Muscle layer of colon (tissue), 2 donors: ENCODE measurements around the gene ITGA1.

Experiments used
- H3K27ac ChIP-seq: one replicate; pipeline ENCODE4 v1.7.0; 2013; ENCODE audit warnings: low read depth, mild to moderate bottlenecking, low read length, moderate library complexity
- H3K27me3 ChIP-seq, 2 donors: one replicate each; pipeline ENCODE4 v1.7.0; 2013; ENCODE audit warnings: low read length in 2 of 2, mild to moderate bottlenecking in 2 of 2; ENCODE audit not compliant: insufficient read depth in 2 of 2, control insufficient read depth in 1 of 2
- H3K36me3 ChIP-seq: one replicate; pipeline ENCODE4 v1.7.0; 2013; ENCODE audit warnings: mild to moderate bottlenecking, low read length; ENCODE audit not compliant: insufficient read depth
- H3K4me1 ChIP-seq: one replicate; pipeline ENCODE4 v1.7.0; 2013; ENCODE audit warnings: mild to moderate bottlenecking, low read length; ENCODE audit not compliant: insufficient read depth
- H3K4me3 ChIP-seq, 2 donors: one replicate each; pipeline ENCODE4 v1.7.0; 2013; ENCODE audit warnings: low read length in 2 of 2, low read depth in 1 of 2, mild to moderate bottlenecking in 1 of 2, moderate library complexity in 1 of 2
- H3K9ac ChIP-seq: one replicate; pipeline ENCODE4 v1.7.0; 2013; ENCODE audit warnings: low read length
- H3K9me3 ChIP-seq: one replicate; pipeline ENCODE4 v1.7.0; 2013; ENCODE audit warnings: mild to moderate bottlenecking, low read length
- donor health status: abdominal sarcoma.
- donor health status: Adenocarcinoma of cecum.

Gene ITGA1

DNA sequence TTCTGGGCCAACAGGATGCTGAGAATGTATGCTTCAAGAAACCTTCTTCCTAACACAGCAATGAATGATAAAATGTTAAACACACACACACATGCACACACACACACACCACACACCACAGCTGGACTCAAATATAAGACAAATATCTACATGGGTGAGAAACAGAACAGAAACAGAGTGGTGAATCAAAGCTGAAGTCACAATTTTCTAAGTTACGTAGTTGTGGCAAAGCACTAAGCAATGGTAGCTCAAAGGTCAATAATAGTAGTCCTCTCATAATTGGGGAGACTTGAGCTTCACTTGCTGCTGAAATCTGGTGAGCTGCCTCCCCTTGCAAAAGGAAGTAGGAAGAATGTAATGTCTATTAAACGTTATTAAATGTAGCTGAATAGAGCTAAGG, 33.7 kb upstream of the ITGA1 start:
- H3K27ac ChIP-seq: no peak overlapping the region

DNA sequence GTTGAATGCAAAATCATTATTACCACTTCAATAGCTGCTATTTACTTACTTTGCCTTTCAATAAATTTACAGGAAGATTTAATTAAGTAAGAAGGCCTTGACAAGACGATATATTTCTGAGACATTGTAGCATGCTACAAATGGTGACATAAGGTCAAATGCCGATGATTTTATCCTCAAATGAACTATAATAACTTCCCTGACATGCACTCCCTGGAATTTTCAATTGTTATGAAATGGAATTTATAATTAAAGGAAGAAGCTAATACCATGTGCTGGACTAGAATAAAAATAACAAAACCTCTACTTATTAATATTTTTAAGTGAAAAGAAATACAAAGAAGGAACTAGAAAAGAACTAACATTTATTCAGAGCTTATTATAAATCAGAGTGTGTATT, 30.2 kb upstream of the ITGA1 start:
- no peaks in the 10 kb centered on the region for H3K9me3 ChIP-seq
- no peaks in the 10 kb centered on the region for H3K4me1 ChIP-seq
- no peaks in the 10 kb centered on the region for H3K36me3 ChIP-seq
- no peaks in the 10 kb centered on the region for H3K27me3 ChIP-seq
- H3K9ac ChIP-seq: no peak overlapping the region
- no peak overlapping the region for H3K4me3 ChIP-seq
- no peak overlapping the region for H3K27ac ChIP-seq

More for the DNA sequence above, 33.7 kb upstream of the ITGA1 start:
- Histone ChIP-seq H3K36me3 (no peaks in the 10 kb centered on the region), H3K4me3 (no peak overlapping the region), H3K9me3 (no peaks in the 10 kb centered on the region), H3K27me3 (no peaks in the 10 kb centered on the region), H3K9ac (no peak overlapping the region), H3K4me1 (no peaks in the 10 kb centered on the region)

DNA sequence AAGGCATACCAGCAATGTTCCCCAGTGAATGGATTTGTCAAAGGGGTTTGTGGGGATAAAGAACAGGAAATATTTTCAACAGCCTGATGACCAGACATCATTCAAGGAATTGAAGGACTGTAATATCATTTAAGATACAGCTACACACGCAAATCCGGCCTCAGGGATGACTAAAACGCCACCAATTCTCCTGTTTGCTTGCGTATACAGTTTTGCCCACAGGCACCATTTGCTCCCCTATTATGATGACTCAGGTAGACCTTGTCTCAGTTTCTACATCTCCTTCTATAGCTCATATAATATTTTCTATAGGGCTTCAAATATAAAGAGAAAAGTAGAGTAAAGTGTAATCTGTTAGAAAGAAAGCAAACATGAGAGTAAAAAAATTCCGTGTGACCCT, 29.7 kb upstream of the ITGA1 start:
- Histone ChIP-seq H3K9ac (no peak overlapping the region), H3K4me3 (no peak overlapping the region), H3K4me1 (no peaks in the 10 kb centered on the region), H3K36me3 (no peaks in the 10 kb centered on the region), H3K27ac (no peak overlapping the region), H3K9me3 (no peaks in the 10 kb centered on the region), H3K27me3 (no peaks in the 10 kb centered on the region)

DNA sequence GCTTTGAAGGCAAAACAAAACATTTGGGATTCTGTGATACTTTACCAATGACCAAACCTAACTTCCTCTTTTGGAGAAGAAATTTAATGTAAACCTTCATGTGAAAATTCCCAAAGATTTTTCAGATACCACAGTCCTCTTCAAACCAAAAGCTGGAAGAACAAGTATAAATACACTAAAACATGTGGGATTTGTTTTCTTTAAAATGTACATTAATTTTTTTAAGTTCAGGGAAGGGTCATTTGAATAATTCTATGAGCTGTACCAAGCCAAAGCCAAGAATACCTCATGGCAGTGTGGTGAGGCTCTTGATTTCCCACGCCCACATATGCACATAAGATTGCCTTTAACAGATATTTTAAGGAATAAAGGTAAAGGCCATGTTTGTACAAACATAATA, 28.4 kb upstream of the ITGA1 start:
- H3K27ac ChIP-seq: no peak overlapping the region
- H3K4me3 ChIP-seq: no peak overlapping the region
- no peaks in the 10 kb centered on the region for H3K9me3 ChIP-seq
- H3K27me3 ChIP-seq: no peaks in the 10 kb centered on the region
- H3K9ac ChIP-seq: no peak overlapping the region
- no peaks in the 10 kb centered on the region for H3K4me1 ChIP-seq
- no peaks in the 10 kb centered on the region for H3K36me3 ChIP-seq

DNA sequence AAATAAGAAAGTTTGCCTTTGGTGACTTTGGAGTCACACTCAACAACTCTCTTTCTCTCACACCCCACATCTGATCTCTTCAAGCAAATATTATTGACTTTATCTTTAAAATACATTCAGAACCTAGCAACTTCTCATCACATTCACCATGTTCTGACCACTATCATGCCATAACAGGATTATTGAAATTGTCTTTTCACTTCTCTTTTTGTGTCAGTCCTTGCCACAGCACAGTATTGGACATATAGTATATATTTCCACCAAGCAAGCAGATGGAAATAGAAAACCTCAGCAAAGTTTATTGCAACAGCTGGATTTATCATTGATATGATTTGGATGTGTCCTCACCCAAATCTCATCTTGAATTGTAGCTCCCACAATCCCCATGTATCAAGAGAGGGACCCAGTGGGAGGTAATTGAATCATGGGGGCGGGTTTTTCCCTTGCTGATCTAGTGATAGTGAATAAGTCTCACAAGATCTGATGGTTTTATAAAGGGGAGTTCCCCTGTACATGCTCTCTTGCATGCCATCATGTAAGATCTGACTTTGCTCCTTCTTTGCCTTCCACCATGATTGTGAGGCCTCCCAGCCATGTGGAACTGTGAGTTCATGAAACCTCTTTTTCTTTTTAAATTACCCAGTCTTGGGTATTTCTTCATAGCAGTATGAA, 26.9 kb upstream of the ITGA1 start:
- H3K4me1 ChIP-seq: no peaks in the 10 kb centered on the region
- H3K36me3 ChIP-seq: no peaks in the 10 kb centered on the region
- H3K9me3 ChIP-seq: no peaks in the 10 kb centered on the region
- no peak overlapping the region for H3K4me3 ChIP-seq
- H3K27ac ChIP-seq: no peak overlapping the region
- H3K9ac ChIP-seq: no peak overlapping the region
- no peaks in the 10 kb centered on the region for H3K27me3 ChIP-seq

DNA sequence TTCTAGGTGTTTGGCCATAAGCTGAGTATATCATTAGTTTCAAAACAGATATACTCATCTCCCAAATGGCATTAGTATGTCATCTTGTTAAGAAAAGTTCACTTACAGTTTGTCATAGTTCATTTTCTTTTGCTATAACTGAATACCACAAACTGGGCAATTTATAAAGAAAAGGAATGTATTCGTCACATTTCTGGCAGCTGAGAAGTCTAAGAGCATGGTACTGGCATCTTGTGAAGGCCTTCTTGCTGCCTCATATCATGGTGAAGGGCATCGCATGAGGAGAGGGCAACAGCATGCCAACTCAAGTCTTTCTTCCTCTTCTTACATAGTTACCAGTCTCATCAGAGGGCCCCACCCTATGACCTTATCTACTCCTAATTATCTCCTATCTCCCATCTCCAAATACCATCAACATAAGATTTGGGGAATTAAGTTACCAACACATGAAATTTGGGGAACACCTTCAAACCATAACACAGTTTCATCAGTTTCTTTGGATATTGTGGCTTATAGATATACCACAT, 20.4 kb upstream of the ITGA1 start:
- Histone ChIP-seq H3K9me3 (no peaks in the 10 kb centered on the region), H3K36me3 (no peaks in the 10 kb centered on the region), H3K9ac (no peak overlapping the region), H3K27ac (no peak overlapping the region), H3K27me3 (no peaks in the 10 kb centered on the region), H3K4me1 (no peaks in the 10 kb centered on the region), H3K4me3 (no peak overlapping the region)

DNA sequence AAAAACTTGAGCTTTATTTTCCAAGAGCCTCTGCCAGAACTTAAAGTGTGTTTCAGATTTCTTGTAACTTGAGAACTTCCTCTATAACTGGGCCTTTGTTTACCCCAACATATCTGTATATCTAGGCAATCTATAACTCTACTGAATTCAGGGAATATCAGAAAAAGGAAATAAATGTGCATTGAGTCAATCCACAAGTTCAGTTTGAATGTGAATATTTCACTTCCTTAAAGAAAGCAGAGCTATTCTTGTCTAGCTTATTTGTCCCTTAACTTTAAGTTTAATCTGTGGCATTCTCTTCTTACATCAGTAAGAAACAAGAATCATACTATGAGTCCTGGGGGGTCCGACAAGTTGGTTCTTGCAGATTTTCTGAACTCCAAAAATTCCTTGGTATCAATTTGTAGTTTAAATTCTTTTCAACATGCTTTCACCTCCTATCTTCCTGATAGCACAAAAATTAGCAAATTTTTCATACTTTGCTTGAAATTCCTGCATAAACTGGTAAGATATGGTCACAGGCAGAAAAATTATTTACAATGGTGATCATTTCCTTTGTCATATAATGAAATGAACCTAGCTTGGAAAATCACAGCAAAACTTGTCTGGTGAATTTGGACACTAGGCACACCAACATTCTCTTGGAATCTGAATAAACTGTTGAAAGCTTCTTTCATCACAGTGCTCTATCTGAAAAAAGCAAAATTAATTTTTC, 19.8 kb upstream of the ITGA1 start:
- Histone ChIP-seq H3K36me3 (no peaks in the 10 kb centered on the region), H3K9ac (no peak overlapping the region), H3K27me3 (no peaks in the 10 kb centered on the region), H3K4me1 (no peaks in the 10 kb centered on the region), H3K9me3 (no peaks in the 10 kb centered on the region), H3K27ac (no peak overlapping the region), H3K4me3 (no peak overlapping the region)

DNA sequence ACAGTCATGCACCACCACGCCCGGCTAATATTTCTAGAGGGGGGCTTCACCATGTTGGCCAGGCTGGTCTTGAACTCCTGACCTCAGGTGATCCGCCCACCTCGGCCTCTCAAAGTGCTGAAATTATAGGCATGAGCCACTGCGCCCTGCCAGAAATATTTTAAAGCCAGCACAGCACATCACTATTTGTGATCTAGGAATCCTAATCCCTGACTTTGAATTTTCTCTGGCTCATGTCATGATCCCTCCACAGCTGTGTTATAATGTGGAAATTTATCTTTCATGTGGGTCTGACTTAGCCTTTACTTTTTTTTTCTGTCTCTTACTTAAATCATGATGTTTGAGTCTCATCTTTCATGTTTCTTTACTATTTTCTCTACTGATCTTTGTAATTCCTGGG, 18.7 kb upstream of the ITGA1 start:
- Histone ChIP-seq H3K36me3 (no peaks in the 10 kb centered on the region), H3K27me3 (no peaks in the 10 kb centered on the region), H3K9ac (no peak overlapping the region), H3K27ac (no peak overlapping the region), H3K4me1 (no peaks in the 10 kb centered on the region), H3K4me3 (no peak overlapping the region), H3K9me3 (no peaks in the 10 kb centered on the region)

DNA sequence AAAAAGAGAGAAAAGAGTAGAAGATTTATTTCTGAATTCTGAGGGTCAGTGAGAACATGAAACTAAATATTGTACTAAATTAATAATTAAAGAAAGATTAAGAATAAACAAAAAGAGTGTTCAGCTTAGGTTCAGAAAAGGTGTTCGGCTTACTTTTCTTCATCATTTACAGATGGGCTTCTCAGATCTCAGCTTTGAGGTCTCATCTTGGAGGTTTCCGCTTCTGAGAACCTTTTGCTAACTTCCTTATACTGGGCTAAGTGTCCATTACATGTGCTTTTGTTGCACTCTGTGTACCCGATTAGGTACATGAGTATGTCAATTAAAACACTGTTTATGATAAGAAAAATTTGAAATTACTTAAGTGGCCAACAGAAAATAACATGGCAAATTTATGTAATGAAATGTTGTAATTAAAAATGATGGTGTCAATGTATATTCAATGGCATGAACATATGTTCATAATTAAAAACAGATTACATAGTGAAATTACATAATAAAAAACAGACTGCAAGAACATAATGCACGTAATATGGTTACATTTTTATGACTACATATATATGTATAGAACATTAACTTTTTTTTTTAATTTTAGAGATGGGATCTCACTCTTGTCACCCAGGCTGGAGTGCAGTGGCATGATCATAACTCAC, 17.3 kb upstream of the ITGA1 start:
- Histone ChIP-seq H3K27me3 (no peaks in the 10 kb centered on the region), H3K36me3 (no peaks in the 10 kb centered on the region), H3K4me3 (no peak overlapping the region), H3K27ac (no peak overlapping the region), H3K4me1 (no peaks in the 10 kb centered on the region), H3K9ac (no peak overlapping the region), H3K9me3 (no peaks in the 10 kb centered on the region)

DNA sequence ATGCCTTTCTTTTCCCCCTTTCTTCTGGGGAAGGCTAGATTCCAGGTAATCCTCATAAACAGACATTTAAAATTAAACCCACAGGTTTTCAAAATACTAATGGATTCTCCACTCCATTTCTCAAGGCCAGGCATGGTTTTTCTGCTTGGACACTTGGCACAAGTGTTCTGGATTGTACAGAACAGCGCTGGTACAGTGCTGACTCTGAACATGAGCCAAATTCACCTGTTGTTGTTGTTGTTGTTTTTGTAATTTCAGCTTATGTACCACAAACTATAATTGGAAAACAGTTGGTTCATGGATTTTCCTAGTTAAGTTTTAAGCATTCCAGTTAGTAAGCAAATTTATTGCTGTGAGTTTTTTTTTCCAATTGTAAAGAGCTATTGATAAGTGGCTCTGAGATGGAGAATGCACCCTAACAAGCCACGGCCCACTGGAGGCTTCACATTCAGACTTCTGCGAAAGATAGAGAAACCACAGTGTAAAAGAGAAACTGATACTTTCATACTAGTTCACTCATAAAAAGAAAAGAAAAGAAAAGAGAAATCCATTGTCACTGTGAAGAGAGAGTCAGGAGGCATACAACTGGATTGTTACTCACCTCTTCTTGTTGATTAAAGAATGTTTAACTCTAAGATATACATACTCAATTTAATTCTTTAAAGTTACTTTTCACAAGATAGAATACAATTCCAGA, 16.2 kb upstream of the ITGA1 start:
- H3K27me3 ChIP-seq: no peaks in the 10 kb centered on the region
- H3K27ac ChIP-seq: no peak overlapping the region
- no peak overlapping the region for H3K9ac ChIP-seq
- no peak overlapping the region for H3K4me3 ChIP-seq
- no peaks in the 10 kb centered on the region for H3K9me3 ChIP-seq
- H3K36me3 ChIP-seq: no peaks in the 10 kb centered on the region
- no peaks in the 10 kb centered on the region for H3K4me1 ChIP-seq

DNA sequence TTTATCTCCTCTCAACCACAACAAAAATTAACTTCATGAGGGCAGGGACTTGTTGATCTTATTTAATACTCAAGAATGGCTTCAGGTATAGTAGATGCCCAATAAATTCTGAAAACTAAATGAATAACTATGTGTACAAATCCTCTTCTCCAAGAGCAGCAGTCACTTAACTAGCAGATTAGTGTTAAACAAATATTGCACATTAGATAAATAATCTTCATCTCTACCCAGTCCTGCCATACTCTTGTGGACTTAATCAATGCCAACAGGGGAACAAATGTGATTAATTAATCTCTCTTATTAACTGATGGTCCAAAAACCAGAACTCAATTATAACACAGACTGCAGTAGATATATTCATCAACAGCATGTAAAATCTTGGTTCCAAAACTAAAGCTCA, 15.0 kb upstream of the ITGA1 start:
- no peaks in the 10 kb centered on the region for H3K27me3 ChIP-seq
- H3K27ac ChIP-seq: no peak overlapping the region
- no peaks in the 10 kb centered on the region for H3K9me3 ChIP-seq
- no peak overlapping the region for H3K9ac ChIP-seq
- no peaks in the 10 kb centered on the region for H3K4me1 ChIP-seq
- no peak overlapping the region for H3K4me3 ChIP-seq
- H3K36me3 ChIP-seq: no peaks in the 10 kb centered on the region
